GM23338 (cell line): Measurements from ENCODE around the gene PARVG. TPM values are rescaled to one million over a fixed set of nuclear protein-coding genes. Genes with fewer than 3 reads are reported as not detected.

ENCODE experiments used
- ATAC-seq: fragments of 200-7000 bp; cut with Tn5 transposase; 3 replicates; pipeline ENCODE4 v1.9.1; 2020
- DNase-seq: peaks from one replicate; pipeline ENCODE4 v3.0.0-alpha.2; 2015; ENCODE audit warnings: low spot score
- H2AFZ ChIP-seq: fragments of 200-600 bp; sonication (generic); 2 replicates; pipeline ENCODE4 v1.8.0; 2016; ENCODE audit warnings: antibody characterized with exemption, mild to moderate bottlenecking, moderate library complexity
- H3F3A ChIP-seq: fragments of 200-600 bp; sonication (generic); replicated peaks from 2 replicates; pipeline ENCODE4 v1.8.0; 2017; ENCODE audit warnings: antibody characterized with exemption, mixed run types, low read depth
- H3K27ac ChIP-seq: fragments of 200-600 bp; sonication (generic); 2 replicates; pipeline ENCODE4 v1.6.1; 2016; ENCODE audit warnings: low read depth
- H3K27me3 ChIP-seq: fragments of 200-600 bp; sonication (generic); 2 replicates; pipeline ENCODE4 v1.8.0; 2016; ENCODE audit warnings: mild to moderate bottlenecking, mixed run types, moderate library complexity; ENCODE audit not compliant: insufficient read depth
- H3K36me3 ChIP-seq: fragments of 200-600 bp; sonication (generic); 2 replicates; pipeline ENCODE4 v1.8.0; 2016; ENCODE audit warnings: mild to moderate bottlenecking; ENCODE audit not compliant: insufficient read depth
- H3K4me1 ChIP-seq: fragments of 200-600 bp; sonication (generic); 2 replicates; pipeline ENCODE4 v1.8.0; 2016; ENCODE audit warnings: mild to moderate bottlenecking, moderate library complexity; ENCODE audit not compliant: insufficient read depth
- H3K4me2 ChIP-seq: fragments of 200-600 bp; sonication (generic); 2 replicates; pipeline ENCODE4 v1.7.1; 2017; ENCODE audit warnings: mixed run types
- H3K4me3 ChIP-seq: fragments of 200-600 bp; sonication (generic); 2 replicates; pipeline ENCODE4 v1.6.1; 2016; ENCODE audit warnings: mixed run types
- H3K79me2 ChIP-seq: fragments of 200-600 bp; sonication (generic); replicated peaks from 2 replicates; pipeline ENCODE4 v1.8.0; 2017; ENCODE audit warnings: mild to moderate bottlenecking; ENCODE audit not compliant: insufficient read depth
- H3K9me2 ChIP-seq: fragments of 200-600 bp; sonication (generic); 2 replicates; pipeline ENCODE4 v1.8.0; 2017; ENCODE audit not compliant: insufficient read depth
- H4K20me1 ChIP-seq: fragments of 200-600 bp; sonication (generic); replicated peaks from 2 replicates; pipeline ENCODE4 v1.8.0; 2017; ENCODE audit warnings: mild to moderate bottlenecking; ENCODE audit not compliant: insufficient read depth
- H3K27ac Mint-ChIP-seq: 2 replicates; pipeline ENCODE4 v1.8.0; 2020; ENCODE audit warnings: inconsistent platforms, mild to moderate bottlenecking, moderate library complexity, mixed read lengths
- H3K27me3 Mint-ChIP-seq: 3 replicates; pipeline ENCODE4 v1.8.0; 2022; ENCODE audit warnings: low read depth, mild to moderate bottlenecking, moderate library complexity, mixed read lengths, inconsistent platforms; ENCODE audit not compliant: insufficient read depth, poor library complexity
- H3K36me3 Mint-ChIP-seq: 3 replicates; pipeline ENCODE4 v1.8.0; 2021; ENCODE audit warnings: low read depth, mild to moderate bottlenecking, inconsistent platforms, moderate library complexity, mixed read lengths
- H3K4me1 Mint-ChIP-seq: 3 replicates; pipeline ENCODE4 v1.8.0; 2020; ENCODE audit warnings: mild to moderate bottlenecking, inconsistent platforms, mixed read lengths
- H3K4me3 Mint-ChIP-seq: 3 replicates; pipeline ENCODE4 v1.8.0; 2021; ENCODE audit warnings: moderate library complexity, mild to moderate bottlenecking, inconsistent platforms, mixed read lengths
- H3K9me3 Mint-ChIP-seq: 3 replicates; pipeline ENCODE4 v1.8.0; 2020; ENCODE audit warnings: moderate library complexity, mild to moderate bottlenecking, inconsistent platforms, mixed read lengths
- CREB1 ChIP-seq: fragments of 250-450 bp; sonication (Bioruptor Pico); IDR thresholded peaks from 2 replicates; pipeline ENCODE4 v1.5.0; 2020; ENCODE audit warnings: low read depth, mild to moderate bottlenecking, moderate library complexity
- CTCF ChIP-seq, 2 experiments: fragments of 200-600 bp in 1 of 2; sonication (generic) in 1 of 2; conservative IDR thresholded peaks; 2 replicates each; pipeline versions ENCODE4 v1.5.1 to v1.6.1; 2016 to 2017; ENCODE audit warnings: antibody characterized with exemption in 2 of 2, low read depth in 2 of 2, mild to moderate bottlenecking in 2 of 2, moderate library complexity in 1 of 2
- EZH2 ChIP-seq: fragments of 200-600 bp; sonication (generic); IDR thresholded peaks from one replicate; pipeline ENCODE4 v1.8.0; 2017; ENCODE audit warnings: antibody characterized with exemption, mild to moderate bottlenecking, low read depth; ENCODE audit not compliant: unreplicated experiment
- EZH2phosphoT487 ChIP-seq: fragments of 200-600 bp; sonication (generic); IDR thresholded peaks from one replicate; pipeline ENCODE4 v1.8.1; 2018; ENCODE audit warnings: antibody characterized with exemption; ENCODE audit not compliant: unreplicated experiment
- JUNB ChIP-seq: IDR thresholded peaks from one replicate; pipeline ENCODE4 v1.6.1; 2016; ENCODE audit warnings: antibody characterized with exemption; ENCODE audit not compliant: unreplicated experiment
- NANOG ChIP-seq: IDR thresholded peaks from 2 replicates; pipeline ENCODE4 v1.6.1; 2016; ENCODE audit warnings: antibody characterized with exemption, borderline replicate concordance
- REST ChIP-seq: IDR thresholded peaks from one replicate; pipeline ENCODE4 v1.6.1; 2018; ENCODE audit warnings: antibody characterized with exemption; ENCODE audit not compliant: unreplicated experiment
- STAT1 ChIP-seq: IDR thresholded peaks from one replicate; pipeline ENCODE4 v1.6.1; 2016; ENCODE audit warnings: antibody characterized with exemption; ENCODE audit not compliant: unreplicated experiment
- ZNF331 ChIP-seq: fragments of 250-450 bp; sonication (Bioruptor Pico); IDR thresholded peaks from 2 replicates; pipeline ENCODE4 v1.5.0; 2020; ENCODE audit warnings: low read depth, mild to moderate bottlenecking, moderate library complexity
- ZNF462 ChIP-seq: fragments of 250-450 bp; sonication (Bioruptor Pico); IDR thresholded peaks from 2 replicates; pipeline ENCODE4 v1.5.0; 2020; ENCODE audit warnings: mild to moderate bottlenecking, moderate library complexity
- polyA plus RNA-seq: library from polyadenylated mRNA; unstranded; fragments of >200 nt; fragmentation: Nextera tagmentation; extraction: Ambion mirVana; gene quantifications from 2 replicates; pipeline ENCODE4 v1.2.1, GENCODE V29; 2016
- total RNA-seq: library from RNA; depleted of rRNA; stranded (reverse); fragments of >200 nt; shearing (Covaris generic); gene quantifications from 2 replicates; pipeline ENCODE4 v1.2.3, GENCODE V29; 2014

The PARVG gene
- total and polyA plus RNA-seq, 2 experiments from 2014 or later = 0.14 to 0.31 TPM

- no peaks in the 10 kb centered on the region for H3K36me3 Mint-ChIP-seq
- ATAC-seq (no peak), DNase-seq (no peak)
- TF ChIP-seq ZNF331 = no peak
- TF ChIP-seq JUNB = no peak
- TF ChIP-seq STAT1 = no peak
- no peak for TF ChIP-seq CTCF (conservative IDR thresholded peaks at IDR 0.05; ENCODE audit: low read depth in 2 of 2)
- TF ChIP-seq REST = no peak
- no peak for TF ChIP-seq EZH2
- TF ChIP-seq CREB1 (CRISPR knock-in tag) = no peak
- no peak for TF ChIP-seq EZH2phosphoT487
- no peak for TF ChIP-seq NANOG
- no peak for TF ChIP-seq ZNF462 (CRISPR knock-in tag)
- no peak overlapping the region for H3K4me2 ChIP-seq
- H3K9me3 Mint-ChIP-seq = peaks cover 3% of the 10 kb centered on the region; the same call in 1 of the 3 replicates
- H3K27me3 ChIP-seq = no peaks in the 10 kb centered on the region
- no peaks in the 10 kb centered on the region; the same call in 1 of the 2 replicates for H3K9me2 ChIP-seq
- no peaks in the 10 kb centered on the region for H3K4me1 ChIP-seq
- peaks cover 5% of the 10 kb centered on the region for H3K27me3 Mint-ChIP-seq
- no peaks in the 10 kb centered on the region for H3F3A ChIP-seq
- H3K4me3 ChIP-seq = no peak overlapping the region
- no peak overlapping the region for H3K27ac Mint-ChIP-seq
- H4K20me1 ChIP-seq = no peaks in the 10 kb centered on the region
- H3K36me3 ChIP-seq = no peaks in the 10 kb centered on the region
- no peaks in the 10 kb centered on the region for H3K79me2 ChIP-seq
- no peak overlapping the region for H2AFZ ChIP-seq
- no peak overlapping the region for H3K27ac ChIP-seq
- no peaks in the 10 kb centered on the region; the same call in 2 of the 3 replicates for H3K4me1 Mint-ChIP-seq
- H3K4me3 Mint-ChIP-seq = no peak overlapping the region
Measured at GRCh38 chr22:44209343-44209742, 28.6 kb downstream of the PARVG start.
